Thoracic aorta (tissue), 2 donors: ENCODE data around the gene GPSM3. TPM values are rescaled to one million over a fixed set of nuclear protein-coding genes. Genes with fewer than 3 reads are reported as not detected.

Experiments
- ATAC-seq: fragments of 150-250 bp; one replicate; pipeline ENCODE4 v1.8.0; 2017; ENCODE audit warnings: low read depth; ENCODE audit not compliant: insufficient number of reproducible peaks, low FRiP score
- DNase-seq: peaks from one replicate; pipeline ENCODE4 v3.0.0-alpha.2; 2020; ENCODE audit warnings: low spot score
- H3K27ac ChIP-seq, 2 donors: fragments of 200-600 bp; sonication (generic); 1 replicate in 1 of 2; 2 replicates in 1 of 2; pipeline ENCODE4 v1.5.1; 2016; ENCODE audit warnings: mild to moderate bottlenecking in 2 of 2, moderate library complexity in 2 of 2
- H3K27me3 ChIP-seq: fragments of 200-600 bp; sonication (generic); replicated peaks from 2 replicates; pipeline ENCODE4 v1.6.0; 2016; ENCODE audit warnings: mild to moderate bottlenecking; ENCODE audit not compliant: insufficient read depth
- H3K36me3 ChIP-seq: fragments of 200-600 bp; sonication (generic); one replicate; pipeline ENCODE4 v1.5.1; 2016
- H3K4me1 ChIP-seq, 2 donors: fragments of 200-600 bp; sonication (generic); 1 replicate in 1 of 2; 2 replicates in 1 of 2; pipeline versions ENCODE4 v1.5.1 to v1.6.0; 2016; ENCODE audit warnings: low read depth in 2 of 2, mild to moderate bottlenecking in 1 of 2; ENCODE audit not compliant: control insufficient read depth in 1 of 2
- H3K4me3 ChIP-seq: fragments of 200-600 bp; sonication (generic); 2 replicates; pipeline ENCODE4 v1.5.1; 2016; ENCODE audit warnings: mild to moderate bottlenecking
- H3K9me3 ChIP-seq: fragments of 200-600 bp; sonication (generic); 2 replicates; pipeline ENCODE4 v1.5.1; 2016
- total RNA-seq, 2 donors: library from RNA; depleted of rRNA; stranded (reverse); fragments of >200 nt; gene quantifications; one replicate each; pipeline versions ENCODE4 v1.1.0 to v1.2.3, GENCODE V29; 2016
- TF ChIP-seq, protein P1 (sequence below): fragments of 200-600 bp; sonication (generic); IDR thresholded peaks from one replicate; pipeline ENCODE4 v1.5.1; 2019; ENCODE audit warnings: antibody characterized with exemption

Gene GPSM3
- total RNA-seq, 2 donors from 2014 or later: 11.9 to 22.2 TPM

DNA sequence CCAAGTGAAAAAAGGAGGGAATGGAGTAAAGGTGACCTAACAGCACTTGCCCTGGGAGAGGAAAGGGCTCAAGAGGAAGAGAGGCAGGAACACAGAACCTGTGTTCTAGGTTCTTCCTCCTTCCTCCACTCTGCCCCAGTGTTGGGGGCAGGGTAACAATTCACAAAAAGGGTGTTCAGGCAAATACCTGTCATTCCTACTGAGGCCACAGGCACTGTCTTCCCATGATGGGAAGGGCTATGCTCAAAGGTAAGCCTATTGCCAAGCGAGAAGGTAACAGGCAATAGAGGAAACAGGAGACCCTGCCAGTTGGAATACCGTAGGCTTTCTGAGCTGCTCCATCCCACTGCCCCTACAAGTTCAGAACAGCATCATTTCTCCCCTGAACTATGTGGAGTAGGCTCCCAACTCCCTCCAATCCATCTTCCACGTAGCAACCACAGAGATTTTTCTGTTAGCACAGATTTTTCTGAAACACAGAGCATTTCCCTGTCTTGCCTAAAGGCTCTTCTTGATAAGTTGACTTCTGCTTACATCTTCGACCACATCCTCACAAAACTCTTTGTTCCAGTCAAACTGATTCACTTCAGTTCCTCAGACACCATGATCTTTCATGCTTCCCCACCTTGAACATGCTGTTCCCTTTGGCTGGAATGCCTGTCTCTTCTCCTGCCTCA, 19.3 kb downstream of the GPSM3 start:
- no peak overlapping the region for H3K27ac ChIP-seq
- no peak overlapping the region for H3K4me3 ChIP-seq
- DNase-seq: no peak
- peaks cover 8 to 21% of the 10 kb centered on the region in 2 donors for H3K4me1 ChIP-seq
- TF ChIP-seq, protein P1, sequence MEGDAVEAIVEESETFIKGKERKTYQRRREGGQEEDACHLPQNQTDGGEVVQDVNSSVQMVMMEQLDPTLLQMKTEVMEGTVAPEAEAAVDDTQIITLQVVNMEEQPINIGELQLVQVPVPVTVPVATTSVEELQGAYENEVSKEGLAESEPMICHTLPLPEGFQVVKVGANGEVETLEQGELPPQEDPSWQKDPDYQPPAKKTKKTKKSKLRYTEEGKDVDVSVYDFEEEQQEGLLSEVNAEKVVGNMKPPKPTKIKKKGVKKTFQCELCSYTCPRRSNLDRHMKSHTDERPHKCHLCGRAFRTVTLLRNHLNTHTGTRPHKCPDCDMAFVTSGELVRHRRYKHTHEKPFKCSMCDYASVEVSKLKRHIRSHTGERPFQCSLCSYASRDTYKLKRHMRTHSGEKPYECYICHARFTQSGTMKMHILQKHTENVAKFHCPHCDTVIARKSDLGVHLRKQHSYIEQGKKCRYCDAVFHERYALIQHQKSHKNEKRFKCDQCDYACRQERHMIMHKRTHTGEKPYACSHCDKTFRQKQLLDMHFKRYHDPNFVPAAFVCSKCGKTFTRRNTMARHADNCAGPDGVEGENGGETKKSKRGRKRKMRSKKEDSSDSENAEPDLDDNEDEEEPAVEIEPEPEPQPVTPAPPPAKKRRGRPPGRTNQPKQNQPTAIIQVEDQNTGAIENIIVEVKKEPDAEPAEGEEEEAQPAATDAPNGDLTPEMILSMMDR: no peak
- H3K27me3 ChIP-seq: no peaks in the 10 kb centered on the region
- peaks cover 17% of the 10 kb centered on the region for H3K36me3 ChIP-seq
- no peaks in the 10 kb centered on the region for H3K9me3 ChIP-seq
- ATAC-seq: no peak

DNA sequence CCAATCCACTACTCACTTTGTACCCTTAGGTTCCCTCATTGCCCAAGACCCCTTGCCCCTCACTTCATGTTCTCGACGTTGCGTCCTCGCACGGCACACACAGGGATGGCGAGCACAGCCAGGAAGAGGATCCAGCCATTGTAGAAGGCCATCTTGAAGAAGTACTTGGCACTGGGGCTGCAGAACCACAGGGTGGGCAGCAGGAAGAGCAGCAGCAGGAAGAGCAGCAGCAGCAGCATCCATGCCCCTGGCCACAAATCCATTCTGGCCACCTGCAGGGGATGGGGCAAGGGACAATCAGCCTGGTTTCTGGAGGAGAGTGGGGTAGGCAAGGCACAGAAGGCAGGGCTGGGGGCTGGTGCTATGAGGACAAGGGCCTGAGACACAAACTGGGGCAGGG, 21.2 kb downstream of the GPSM3 start:
- peaks cover 4 to 14% of the 10 kb centered on the region in 2 donors for H3K4me1 ChIP-seq
- TF ChIP-seq, protein P1: no peak
- DNase-seq (no peak), ATAC-seq (no peak)
- no peaks in the 10 kb centered on the region for H3K27me3 ChIP-seq
- no peaks in the 10 kb centered on the region for H3K9me3 ChIP-seq
- H3K27ac ChIP-seq: no peak overlapping the region
- H3K36me3 ChIP-seq: peaks cover 24% of the 10 kb centered on the region
- H3K4me3 ChIP-seq: no peak overlapping the region

DNA sequence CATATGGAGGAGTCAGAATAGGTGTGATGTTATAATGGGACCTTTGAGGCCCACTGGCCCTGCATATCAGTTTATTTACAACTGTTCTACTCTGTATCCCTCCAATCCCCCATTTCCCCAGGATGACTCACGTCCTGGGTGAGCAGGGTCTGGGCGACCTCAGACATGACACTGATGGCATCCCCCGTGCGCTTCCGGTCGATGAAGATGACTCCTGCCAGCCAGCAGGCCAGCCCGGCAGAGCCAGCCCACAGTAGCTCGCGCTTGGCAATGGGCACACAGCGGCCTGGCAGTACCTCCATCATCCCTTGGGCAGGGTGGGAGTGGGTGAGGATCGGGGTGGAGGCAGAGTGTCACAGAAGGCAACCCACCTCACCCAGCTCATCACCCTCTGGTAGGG, 22.1 kb downstream of the GPSM3 start:
- no peaks in the 10 kb centered on the region for H3K27me3 ChIP-seq
- TF ChIP-seq, protein P1: no peak
- H3K36me3 ChIP-seq: peaks cover 28% of the 10 kb centered on the region
- no peaks in the 10 kb centered on the region for H3K9me3 ChIP-seq
- no peak overlapping the region for H3K4me3 ChIP-seq
- ATAC-seq (no peak), DNase-seq (no peak)
- no peak overlapping the region for H3K27ac ChIP-seq
- H3K4me1 ChIP-seq: peaks cover 3 to 10% of the 10 kb centered on the region in 2 donors

DNA sequence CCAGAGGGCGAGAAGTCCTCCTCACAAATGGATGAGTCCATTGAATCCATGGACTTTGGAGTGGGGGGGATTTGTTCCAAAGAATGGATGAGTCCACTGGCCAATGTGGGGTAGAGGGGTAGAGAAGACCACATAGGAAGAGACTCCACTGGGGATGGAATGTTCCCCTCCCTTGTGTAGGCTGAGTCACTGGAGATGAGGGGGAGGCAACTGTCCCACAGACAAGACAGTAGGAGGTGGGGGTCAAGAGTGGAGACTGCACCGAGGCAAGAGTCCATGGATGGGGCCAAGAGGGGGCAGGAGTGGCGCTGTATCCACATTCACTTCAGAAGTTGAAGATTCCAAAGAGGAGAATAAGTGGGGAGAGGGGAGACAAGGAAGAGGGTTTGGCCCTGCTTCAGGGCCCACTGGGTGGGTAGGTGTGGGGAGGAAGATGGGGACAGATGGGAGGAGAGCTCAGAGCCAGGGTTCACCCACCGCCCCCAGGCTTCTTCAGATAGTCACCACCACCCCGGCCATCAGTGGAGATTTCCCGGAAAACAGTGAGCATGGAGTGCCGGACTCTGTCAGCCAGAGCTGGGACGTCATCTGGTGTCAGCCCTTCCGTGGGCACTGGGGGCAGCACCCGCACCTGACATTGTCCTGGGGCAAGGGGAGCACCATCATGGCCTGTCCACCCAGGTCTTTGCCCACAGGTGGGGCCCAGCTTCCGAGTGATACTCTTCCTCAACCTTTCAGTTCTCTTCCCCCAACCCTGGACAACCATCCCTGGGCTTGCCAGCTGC, 23.4 kb downstream of the GPSM3 start:
- TF ChIP-seq, protein P1: no peak
- Histone ChIP-seq H3K36me3 (peaks cover 28% of the 10 kb centered on the region), H3K9me3 (no peaks in the 10 kb centered on the region), H3K4me1 (no peaks in the 10 kb centered on the region), H3K4me3 (no peak overlapping the region), H3K27me3 (no peaks in the 10 kb centered on the region), H3K27ac (no peak overlapping the region)
- ATAC-seq: no peak
- no peak for DNase-seq

DNA sequence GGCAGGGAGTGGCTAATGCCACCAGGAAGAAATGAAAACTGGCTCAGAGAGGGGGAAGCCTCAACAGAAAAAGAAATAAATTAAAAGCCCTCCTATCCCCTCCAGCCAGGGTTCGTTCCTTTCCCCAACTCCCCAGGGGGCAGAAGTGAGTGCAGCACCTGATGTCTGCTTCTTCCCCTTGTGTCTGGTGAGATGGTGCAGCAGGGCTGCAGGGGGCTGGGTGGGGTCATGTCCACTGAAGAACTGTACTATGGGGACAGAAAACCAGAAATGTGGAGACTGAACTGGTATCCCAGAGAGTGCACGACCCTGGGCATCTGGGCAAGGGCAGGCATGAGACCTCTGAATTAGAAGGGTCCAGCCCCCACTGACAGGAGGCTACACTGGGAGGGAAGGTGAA, 24.1 kb downstream of the GPSM3 start:
- H3K9me3 ChIP-seq: no peaks in the 10 kb centered on the region
- H3K27me3 ChIP-seq: no peaks in the 10 kb centered on the region
- no peak overlapping the region for H3K4me3 ChIP-seq
- H3K27ac ChIP-seq: no peak overlapping the region
- TF ChIP-seq, protein P1: no peak
- H3K36me3 ChIP-seq: peaks cover 28% of the 10 kb centered on the region
- ATAC-seq (no peak), DNase-seq (no peak)
- no peaks in the 10 kb centered on the region for H3K4me1 ChIP-seq
